Dedifferentiated amniotic fluid mesenchymal stem cell (primary cell): Measurements from ENCODE around the gene SPATA13.

Experiments
- DNase-seq: peaks from one replicate; pipeline ENCODE4 v3.0.0-alpha.2; 2016; ENCODE audit errors: extremely low spot score

The SPATA13 gene

DNA sequence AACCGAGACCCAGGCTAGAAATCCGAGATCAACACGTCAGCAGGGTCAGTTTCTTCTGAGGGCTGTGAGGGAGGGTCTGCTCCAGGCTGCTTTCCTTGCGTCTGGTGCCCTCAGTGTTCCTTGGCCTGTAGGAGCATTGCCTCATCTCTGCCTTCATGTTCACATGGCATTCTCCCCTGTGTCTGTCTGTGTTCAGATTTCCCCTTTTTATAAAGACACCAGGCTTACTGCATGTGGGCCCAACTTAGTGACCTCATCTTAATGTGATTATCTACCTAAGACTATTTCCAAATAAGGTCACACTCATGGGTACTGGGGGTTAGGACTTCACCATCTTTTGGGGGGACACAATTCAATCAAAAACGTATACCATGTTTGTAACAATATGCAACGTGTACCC, 91.6 kb downstream of the SPATA13 start:
- no peak for DNase-seq

DNA sequence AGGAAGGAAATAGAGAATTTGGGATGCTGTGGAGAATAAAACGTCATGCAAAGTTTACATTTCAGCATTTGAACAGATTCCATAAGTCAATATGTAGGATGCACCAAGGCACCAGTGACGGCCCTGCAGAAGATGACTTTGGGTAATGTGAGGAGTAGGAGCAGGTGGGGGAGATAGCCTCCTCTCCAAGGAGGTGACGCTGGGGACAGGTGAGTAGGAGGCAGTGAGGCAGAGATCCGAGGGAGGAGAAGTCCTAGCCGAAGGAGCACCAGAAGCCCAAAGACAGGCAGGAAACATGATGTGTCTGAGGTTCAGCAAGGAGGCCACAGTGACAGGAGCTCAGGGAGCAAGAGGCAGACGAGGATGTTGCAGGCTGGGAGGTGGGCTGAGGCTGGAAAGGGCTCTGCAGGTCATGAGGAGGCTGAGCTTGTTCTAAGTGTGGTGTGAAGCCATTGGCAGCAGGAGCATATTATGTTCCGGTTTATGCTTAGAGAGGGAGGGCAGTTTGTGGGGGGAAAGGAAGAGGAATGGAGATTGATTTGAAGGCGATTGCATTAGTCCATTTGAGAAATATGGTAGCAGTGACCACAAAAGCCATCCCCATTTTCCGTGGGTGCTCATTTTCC, 93.1 kb downstream of the SPATA13 start:
- no peak for DNase-seq

DNA sequence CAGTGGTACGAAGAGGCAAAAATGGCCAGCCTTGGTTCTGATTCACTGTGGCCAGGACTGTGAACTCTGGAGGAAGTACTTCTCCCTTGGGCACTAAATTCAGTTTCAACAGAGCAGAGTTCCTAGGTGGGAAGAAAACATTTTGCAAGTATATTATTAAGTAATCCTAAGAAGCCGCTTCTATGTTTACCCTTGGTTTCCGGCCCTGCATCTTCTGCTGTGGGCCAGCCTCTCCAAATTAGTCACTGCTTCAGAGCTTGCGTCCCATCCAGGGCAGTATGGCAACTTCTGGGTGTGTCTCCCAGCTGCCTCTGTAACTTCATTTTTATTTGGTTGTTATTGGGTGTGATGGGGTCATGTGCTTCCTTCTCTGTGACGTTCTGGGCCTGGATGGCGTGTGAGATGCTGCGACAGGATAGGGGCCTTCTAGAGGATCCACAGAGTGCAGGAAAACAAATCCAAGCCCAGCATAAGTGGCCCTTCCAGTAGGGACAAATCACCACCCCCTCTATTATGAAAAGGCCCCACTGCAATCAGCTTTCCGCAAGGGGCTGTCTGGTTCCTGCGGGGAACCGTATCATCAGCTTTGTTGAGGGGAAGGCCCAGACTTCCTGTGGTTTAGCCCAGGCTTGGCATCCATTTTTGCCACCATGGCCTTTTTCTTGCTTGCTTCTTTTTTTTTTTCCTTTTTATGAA, 93.8 kb downstream of the SPATA13 start:
- DNase-seq: no peak

DNA sequence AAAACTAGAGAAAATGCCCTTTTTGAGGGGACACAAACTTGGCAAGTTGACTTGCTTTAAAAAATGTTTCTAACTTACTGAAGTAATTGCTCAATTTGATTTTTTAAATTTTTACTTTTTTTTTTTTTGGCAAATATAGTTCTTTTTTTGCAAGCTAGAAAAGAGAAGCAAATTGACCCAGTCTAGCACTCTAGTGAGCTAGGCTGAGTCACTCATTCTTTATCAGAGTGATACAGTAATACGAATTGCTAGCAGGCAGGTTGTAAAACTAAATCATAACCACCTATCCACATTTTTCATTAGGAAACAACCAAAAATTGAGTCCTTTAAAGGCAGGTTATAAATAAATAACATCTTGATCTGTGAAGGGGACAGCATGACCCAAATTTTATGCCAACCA, 97.0 kb downstream of the SPATA13 start:
- no peak for DNase-seq

DNA sequence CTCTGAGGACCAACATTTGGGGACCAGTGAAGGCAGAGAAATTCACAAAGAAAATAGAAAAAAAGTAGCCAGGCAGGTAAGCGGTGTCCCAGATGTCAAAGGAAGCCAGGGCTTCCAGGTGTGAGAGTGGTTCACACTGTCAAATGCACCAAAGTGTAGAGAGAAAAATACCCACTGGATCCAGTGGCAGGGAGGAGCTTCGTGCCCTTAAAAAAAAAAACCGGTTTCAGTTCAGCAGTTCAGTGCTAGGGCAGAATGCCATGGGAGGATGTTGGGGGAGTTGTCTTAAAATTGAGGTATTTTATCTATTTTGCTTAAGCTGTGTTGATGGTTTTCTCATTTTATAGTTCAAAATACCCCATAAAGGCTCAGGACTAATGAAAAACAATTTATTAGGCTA, 101.0 kb downstream of the SPATA13 start:
- DNase-seq: no peak

GRCh38 chr13:24263632-24264031, 103.1 kb downstream of the SPATA13 start:
- peak; percentile 24 for DNase-seq

- DNase-seq: no peak
Measured at GRCh38 chr13:24264976-24265375, 104.5 kb downstream of the SPATA13 start.

- DNase-seq: no peak
Measured at GRCh38 chr13:24265453-24265852, 104.9 kb downstream of the SPATA13 start.

DNA sequence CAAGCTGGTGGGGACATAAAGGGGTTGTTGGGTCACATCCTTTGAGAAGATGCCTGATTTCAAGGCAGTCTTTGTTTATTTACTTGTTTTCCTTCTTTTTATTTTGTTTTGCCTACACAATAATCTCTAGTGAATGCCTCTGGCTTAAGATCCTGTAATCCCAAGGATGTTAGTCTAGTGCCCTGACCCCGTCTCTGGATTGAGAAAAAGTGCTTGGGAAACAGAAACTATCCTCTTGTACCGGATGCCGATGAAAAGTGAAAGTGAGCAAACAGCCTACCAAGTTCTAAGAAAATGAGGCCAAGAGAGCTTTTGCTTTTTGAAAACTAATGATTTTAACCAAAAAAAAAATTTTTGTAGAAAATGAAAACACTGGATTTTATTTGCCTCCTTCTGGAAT, 106.8 kb downstream of the SPATA13 start:
- DNase-seq: no peak

- no peak for DNase-seq
Measured at GRCh38 chr13:24267801-24268200, 107.3 kb downstream of the SPATA13 start.

DNA sequence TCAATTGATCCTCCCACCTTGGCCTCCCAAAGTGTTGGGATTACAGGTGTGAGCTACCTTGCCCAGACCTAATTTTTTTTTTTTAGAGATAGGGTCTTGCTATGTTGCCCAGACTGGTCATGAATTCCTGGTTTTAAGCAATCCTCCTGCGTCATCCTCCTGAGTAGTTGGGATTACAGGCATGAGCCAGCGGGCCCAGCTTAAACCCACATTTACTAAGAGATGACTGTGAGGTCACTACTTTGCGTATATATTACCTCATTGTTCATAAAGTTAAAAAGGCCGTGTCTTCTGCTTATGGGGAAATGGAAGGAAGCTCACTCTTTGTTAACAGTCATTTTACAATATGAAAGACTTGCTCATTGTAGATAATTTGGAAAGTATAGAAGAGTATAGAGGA, 109.3 kb downstream of the SPATA13 start:
- DNase-seq: no peak

DNA sequence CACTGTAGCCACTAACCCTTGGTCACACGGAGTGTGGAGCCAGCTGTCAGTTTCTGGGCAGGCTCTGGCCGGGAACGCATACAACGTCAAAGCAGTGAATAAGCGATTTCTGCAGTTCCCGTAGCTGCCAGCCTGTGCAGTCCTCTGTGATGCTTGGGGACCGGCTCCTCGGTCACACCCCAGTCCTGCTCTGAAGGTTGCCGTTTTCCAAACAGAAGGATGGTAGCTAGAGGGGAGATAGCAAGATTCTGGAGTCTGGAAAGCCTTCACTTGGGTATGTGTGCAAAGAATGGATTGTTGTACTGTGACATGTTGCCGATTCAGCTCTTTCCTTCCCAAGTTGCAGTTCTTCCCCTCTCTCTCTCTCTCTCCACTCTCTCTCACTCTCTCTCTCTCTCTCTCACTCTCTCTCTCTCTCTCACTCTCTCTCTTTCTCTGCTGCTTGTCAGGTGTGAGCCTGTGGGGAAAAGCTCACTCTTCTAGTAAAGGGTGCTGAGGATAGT, 110.2 kb downstream of the SPATA13 start:
- DNase-seq: no peak

DNA sequence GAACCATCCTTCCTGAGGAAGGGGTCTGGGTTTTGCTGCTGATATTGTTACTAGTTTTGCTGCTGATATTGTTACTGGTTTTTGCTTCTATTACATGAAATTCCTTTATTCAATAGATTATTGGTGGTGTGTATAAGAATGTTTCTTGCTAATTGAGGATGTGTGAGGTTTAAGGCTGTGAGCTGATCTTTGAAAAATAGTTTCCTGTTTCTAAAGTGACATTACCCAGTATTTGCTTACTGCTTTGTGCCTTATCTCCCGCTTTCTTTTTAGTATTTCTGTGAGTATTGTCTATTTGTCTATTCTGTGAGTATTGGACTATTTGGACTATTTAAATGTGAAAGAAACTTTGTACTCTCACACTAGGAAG, 110.7 kb downstream of the SPATA13 start:
- no peak for DNase-seq

- DNase-seq: peak; percentile 34
Measured at GRCh38 chr13:24271601-24272451, 111.3 kb downstream of the SPATA13 start.

- no peak for DNase-seq
Measured at GRCh38 chr13:24272452-24273161, 112.1 kb downstream of the SPATA13 start.

GRCh38 chr13:24273926-24274325, 113.4 kb downstream of the SPATA13 start:
- no peak for DNase-seq

DNA sequence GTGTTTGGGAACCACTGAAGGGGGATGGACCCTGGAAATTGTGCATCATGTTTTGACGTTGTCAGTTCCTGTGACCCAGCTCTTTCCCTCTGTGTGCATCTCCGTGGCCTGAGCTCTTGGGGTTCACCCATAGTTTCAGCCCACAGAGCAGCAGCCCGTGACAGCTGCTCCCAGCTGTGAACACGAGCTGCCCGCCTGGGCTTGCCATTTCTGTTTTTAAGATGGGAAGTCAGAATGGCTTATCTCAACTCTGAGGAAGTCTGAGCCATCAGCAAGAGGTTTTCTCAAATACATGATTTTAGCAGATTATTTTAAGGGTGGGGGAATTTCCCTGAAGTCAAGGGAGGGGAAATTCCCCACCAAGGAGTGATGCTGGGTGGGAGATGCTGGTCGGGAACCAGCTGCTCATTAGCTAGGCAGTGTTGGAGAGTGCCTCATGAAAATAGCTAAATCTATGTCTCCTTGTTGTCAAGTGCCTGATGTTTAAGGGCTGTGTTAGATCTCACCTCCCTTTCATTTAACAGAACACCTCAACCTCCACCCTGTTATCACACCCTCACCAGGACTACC, 114.0 kb downstream of the SPATA13 start:
- DNase-seq: no peak

- no peak for DNase-seq
Measured at GRCh38 chr13:24275041-24275440, 114.5 kb downstream of the SPATA13 start.

- DNase-seq: no peak
Measured at GRCh38 chr13:24276306-24276705, 115.8 kb downstream of the SPATA13 start.

GRCh38 chr13:24276861-24277260, 116.3 kb downstream of the SPATA13 start:
- DNase-seq: no peak

- DNase-seq: no peak
Measured at GRCh38 chr13:24277761-24278160, 117.2 kb downstream of the SPATA13 start.
